Middle frontal gyrus (tissue), 1 donor: Measurements from ENCODE around the gene TCEA2.
"Not testable (repeated sequence)": the region's sequence is repeated elsewhere in the genome, so short reads cannot be mapped to it uniquely, and the experiment has no call there.

Experiments used
- DNase-seq: peaks from one replicate; pipeline ENCODE4 v3.0.0-alpha.2; 2015; ENCODE audit warnings: low spot score; ENCODE audit errors: extremely low spot score

TCEA2 gene

DNA sequence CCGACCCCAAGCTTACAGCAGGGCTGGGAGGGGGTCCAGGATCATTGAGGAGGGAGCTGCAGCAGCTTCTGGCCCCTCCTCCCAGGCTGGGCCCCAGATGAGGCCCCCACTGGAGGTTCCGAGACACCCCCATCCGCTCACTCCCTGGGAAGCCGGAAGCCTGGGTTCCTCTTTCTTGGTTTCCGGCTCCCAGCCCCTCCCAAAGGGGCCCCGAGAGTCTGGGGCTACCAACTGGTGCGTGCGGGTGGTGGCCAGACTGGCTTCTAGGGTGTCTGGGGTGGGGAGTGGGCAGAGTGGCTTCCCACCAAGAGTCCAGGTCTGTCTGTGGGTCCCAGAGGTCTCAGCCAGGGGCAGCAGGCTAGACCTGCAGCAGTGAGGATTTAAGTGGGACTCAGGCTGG lies 14.1 kb downstream of the TCEA2 start:
- DNase-seq, result no peak

- DNase-seq, result no peak
Observed at GRCh38 chr20:64077541-64077875, 14.5 kb downstream of the TCEA2 start.

DNA sequence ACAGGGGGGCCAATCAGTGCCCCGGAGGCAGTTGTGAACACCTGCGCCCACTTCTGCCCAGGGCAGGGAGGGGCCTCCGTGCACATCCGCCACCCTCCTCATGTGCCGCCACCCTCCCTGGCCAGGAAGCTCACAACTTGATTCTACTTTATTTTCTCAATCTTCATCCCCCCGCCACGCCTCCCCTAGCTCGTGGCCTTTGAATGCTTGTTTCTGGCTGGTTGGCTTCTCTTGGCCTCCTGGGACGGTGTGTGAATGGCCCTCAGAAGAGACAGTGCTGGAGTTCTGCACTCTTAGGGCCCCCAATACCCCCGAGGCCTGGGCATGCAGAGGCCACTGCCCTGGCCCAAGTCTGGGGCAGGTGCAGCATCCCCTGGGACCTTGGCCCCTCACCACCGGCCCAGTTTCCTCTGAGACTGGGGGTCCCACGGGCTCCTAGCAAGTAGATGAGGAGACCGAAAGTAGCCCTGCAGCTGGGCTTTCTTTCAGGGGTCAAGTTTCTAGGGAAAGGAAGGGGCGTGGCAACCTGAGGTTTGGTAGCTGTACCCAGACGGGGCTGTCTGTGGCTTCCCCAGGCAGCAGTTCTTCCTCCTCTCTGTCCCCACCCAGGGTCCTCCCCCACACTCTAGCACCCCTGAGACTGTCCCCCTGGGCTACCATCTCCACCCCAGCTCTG lies 15.0 kb downstream of the TCEA2 start:
- DNase-seq, result no peak

- no peak for DNase-seq
Observed at GRCh38 chr20:64078934-64079272, 15.9 kb downstream of the TCEA2 start.

DNA sequence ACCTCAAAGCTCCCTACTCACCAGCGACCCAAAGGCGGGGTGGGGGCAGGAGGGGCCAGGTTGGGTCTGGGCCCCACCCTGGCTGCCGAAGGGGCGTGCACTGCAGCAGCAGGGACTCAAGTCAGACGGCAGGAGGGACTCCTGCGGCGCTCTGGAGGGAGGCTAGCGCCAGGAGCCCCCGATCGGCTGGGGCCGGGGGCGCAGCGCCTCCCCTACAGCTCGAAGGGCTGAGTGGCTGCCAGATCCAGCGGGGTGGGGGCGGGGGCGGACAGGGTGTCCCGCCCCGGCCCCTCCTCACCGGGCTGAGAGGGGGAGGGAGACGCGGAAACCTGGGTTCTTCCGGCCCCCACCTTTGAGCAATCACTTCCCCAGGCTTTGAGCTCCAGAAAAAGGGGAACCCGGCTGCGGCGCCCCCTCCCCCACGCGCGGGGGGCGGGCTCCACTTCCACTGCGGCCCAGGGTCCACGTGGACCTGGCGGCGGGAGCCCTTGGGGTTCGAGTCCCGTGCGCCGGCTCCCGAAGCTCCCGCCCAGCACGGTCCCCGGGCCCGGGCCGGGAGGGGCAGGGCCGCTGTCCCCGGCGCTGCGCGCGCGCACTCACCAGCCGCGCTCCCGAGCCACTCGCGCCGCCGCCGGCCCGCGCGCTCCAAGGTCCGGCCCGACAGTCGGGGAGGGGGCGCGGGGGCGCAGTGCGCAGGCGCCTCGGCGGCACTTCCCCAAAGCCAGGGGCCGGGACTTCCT lies 16.4 kb downstream of the TCEA2 start, which contains the start of gene RGS19:
Gene RGS19, minus strand, starts transcription at position 246 of the 740 bp plus-strand sequence. CDS start 2,632 bp downstream, outside the sequence.
- DNase-seq, result no peak

GRCh38 chr20:64080013-64080812 lies 17.2 kb downstream of the TCEA2 start, which contains the start of gene OPRL1:
Gene OPRL1 (plus strand): TSS chr20:64080082. CDS start chr20:64092721, 12,639 bp downstream.
- DNase-seq, result no peak

DNA sequence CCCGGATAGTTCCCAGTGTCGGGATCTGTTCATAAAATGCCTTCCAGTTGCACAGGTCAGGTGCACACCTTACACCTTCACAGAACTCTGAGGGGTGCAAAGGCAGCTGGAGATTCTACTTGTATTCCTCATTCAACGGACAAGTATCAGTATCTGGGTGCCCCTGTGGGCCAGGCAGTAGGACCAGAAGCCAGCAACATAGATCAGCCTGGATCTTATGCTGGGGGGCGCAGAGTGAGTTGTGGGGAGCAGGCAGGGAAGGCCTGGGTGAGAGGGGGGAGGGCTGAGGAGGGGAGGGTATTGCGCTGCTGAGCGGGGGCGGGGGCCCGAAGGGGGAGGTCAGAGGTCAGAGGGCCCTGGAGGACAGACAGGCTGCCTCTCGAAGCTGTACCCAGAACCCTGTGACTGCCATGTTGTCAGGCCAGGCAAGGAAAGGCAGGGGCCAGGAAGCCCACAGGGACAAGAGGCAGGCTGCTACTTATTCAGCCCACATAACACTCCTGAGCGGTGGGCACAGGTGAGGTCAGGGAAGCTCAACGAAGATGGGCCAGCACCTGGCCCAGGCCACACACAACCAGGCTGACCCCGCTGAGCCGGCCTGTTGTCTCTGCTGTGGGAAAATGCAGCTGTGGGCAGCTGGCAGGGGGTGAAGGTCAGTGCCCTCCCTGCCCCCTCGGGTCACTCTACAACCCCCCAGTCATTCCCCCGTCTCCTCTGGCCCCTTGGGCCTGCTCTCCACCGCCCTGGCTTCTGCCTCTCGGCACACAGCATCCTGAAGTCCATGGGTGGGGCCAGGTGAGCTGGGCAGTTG lies 18.0 kb downstream of the TCEA2 start:
- no peak for DNase-seq

DNA sequence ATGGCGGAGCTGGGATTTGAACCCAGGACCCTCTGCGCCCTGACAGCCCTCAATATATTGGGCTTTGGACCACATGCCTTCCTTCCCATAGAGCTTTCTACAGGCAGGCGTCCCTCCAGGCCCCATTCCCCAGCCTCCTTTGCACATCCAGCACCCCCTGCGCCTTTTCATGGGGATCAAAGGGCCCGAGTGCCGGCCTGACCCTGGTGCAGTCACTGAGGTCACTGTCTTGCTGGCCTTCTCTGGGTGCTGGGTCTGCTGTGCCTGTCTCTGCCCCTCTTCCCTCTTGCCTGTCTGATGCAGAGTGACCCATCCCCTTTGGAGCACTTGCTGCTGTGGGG lies 18.6 kb downstream of the TCEA2 start:
- no peak for DNase-seq

DNA sequence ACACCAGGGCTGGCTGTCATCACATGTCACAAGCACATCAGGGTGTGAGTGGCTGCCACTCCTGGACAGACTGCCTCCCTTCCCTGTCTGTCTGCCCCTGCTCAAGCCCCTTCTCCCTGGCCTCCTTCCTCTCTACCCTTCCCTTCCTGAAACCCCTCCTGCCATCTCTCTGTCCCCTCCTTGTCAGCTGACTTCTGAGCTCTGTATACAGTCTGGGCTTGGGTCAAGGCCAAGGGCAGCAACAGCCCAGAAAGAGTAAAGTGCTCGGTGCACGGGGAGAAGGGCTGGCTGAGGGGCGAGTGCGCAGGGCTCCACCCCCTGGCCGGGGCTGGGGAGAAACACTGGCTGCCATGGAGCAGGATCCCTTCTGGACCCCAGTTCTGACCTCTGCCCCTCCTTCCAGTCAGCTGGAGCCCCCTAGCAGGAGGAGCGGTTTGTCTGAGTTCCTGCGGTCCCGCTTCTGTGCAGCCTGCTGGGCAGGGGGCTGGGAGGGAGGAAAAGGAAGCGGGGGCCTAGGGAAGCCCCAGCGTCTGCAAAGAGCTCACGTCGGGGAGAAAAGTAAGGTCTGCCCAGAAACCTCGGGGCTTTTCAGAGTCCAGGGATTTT lies 19.2 kb downstream of the TCEA2 start:
- no peak for DNase-seq

DNA sequence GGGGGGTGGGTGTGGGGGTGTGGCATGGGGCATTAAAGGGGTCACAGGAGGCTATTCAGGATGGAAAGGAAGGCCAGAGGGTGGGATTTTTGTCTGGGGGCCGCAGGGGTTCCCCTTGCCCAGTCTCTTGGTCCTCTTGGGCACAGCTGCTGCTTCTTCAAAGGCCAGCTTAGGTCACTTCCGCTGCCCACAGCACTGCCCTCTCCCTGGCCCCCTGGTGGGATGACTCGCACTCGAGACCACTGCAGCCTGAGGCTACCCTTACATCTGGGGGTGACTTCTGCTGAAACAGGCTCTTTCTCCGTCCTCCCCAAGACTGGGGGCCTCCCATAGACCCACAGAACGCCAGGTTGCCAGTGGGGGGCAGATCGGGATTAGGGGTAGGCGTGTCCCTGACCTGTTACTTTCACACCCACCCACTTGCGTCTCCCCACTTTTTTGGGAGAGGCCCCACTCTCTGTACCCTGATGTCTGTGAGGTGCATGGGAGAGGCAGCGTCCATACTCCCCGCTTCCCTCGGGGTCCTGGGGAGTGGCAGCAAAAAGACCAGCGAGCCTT lies 19.9 kb downstream of the TCEA2 start:
- no peak for DNase-seq

- DNase-seq, result no peak
Observed at GRCh38 chr20:64083378-64083803, 20.4 kb downstream of the TCEA2 start.

DNA sequence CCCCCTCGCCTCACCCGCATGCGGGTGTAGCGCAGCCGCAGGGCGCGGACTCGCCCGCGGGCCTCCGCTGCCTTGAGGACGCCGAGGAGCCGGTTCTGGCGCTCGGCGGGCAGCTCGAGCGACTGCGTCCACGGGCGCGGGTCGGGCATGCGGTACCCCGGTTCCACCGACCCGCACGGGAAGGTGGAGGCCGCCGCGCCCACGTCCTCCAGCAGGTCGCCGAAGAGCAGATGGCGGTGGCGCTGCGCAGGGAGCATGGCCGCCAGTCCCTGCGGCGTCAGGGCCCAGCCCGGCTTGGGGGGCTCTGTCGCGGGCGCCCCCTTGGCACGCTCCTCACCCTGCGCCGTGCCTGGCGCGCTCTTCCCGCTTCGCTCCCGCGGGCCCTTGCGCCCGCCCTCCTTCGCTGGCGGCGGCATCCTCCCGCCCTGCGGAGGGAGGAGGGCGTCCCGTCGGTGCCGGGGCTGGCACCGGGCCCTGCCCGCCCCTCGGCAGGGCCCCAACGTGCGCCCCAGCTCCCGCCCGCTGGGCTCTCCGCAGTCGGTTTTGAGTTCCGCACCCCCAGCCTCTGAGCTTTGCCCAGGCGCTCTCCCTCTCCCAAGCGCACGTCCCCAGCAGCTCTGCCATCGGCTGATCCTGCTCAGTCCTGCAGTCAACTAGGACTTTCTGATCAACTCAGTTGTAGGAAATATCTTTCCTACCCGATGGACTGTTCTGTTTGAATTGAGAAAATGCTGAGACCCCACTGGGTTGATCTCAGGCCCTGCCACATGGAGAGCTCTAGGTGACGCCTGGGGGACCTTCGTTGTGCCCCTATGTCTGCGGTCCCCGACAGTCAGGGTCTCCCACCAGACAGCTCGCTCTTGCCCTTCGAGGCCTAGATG lies 21.0 kb downstream of the TCEA2 start, which contains the start of gene LKAAEAR1:
Gene LKAAEAR1, minus strand, starts transcription at position 595 of the 881 bp plus-strand sequence. Its CDS starts 179 bp downstream, at position 416.
- no peak for DNase-seq

DNA sequence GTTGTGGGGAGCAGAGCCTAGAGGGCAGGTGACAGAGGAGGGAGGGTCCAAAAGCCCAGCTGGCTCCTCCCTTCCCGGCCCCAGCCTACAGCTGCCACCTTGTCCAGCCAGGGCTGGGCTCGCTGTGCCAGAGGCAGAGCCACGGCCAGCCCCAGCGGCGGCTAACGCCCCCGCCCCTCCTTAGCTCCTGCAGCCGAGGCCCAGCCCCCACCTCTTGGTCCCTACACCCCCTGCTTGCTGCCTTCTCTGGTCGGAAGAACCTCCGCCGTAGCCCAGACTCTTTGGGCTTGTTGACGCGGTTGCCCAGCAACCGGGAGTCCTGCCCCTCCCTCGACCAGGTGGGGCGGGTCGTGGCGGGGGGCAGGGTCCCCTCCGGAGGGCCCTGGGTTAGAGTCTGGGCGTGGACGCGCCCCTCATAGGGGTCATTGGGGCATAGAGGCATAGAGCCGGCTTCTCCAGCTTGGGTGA lies 21.7 kb downstream of the TCEA2 start:
- no peak for DNase-seq

GRCh38 chr20:64086801-64087200 lies 23.8 kb downstream of the TCEA2 start:
- no peak for DNase-seq

- not testable (repeated sequence) for DNase-seq
Observed at GRCh38 chr20:64087226-64087825, 24.3 kb downstream of the TCEA2 start.

- not testable (repeated sequence) for DNase-seq
Observed at GRCh38 chr20:64088586-64088985, 25.6 kb downstream of the TCEA2 start.

GRCh38 chr20:64090165-64090564 lies 27.2 kb downstream of the TCEA2 start:
- no peak for DNase-seq

GRCh38 chr20:64091340-64091739 lies 28.3 kb downstream of the TCEA2 start:
- DNase-seq, result no peak

- no peak for DNase-seq
Observed at GRCh38 chr20:64091770-64092169, 28.8 kb downstream of the TCEA2 start.
